Tibial nerve (tissue), 4 donors: ENCODE measurements around the gene HOXA9. TPM values are rescaled to one million over a fixed set of nuclear protein-coding genes. Genes with fewer than 3 reads are reported as not detected.

ENCODE experiments used
- DNase-seq, 2 donors: peaks; one replicate each; pipeline ENCODE4 v3.0.0-alpha.2; 2019; ENCODE audit warnings: low spot score in 2 of 2
- H3K27ac ChIP-seq, 4 donors: fragments of 200-600 bp; sonication (generic) in 3 of 4; one replicate each; pipeline ENCODE4 v1.5.1; 2017 to 2019; ENCODE audit warnings: mild to moderate bottlenecking in 1 of 4
- H3K27me3 ChIP-seq, 2 donors: fragments of 200-600 bp; sonication (generic) in 1 of 2; one replicate each; pipeline versions ENCODE4 v1.5.1 to v1.6.0; 2017 to 2019
- H3K36me3 ChIP-seq, 3 donors: fragments of 200-600 bp; sonication (generic); one replicate each; pipeline ENCODE4 v1.5.1; 2018 to 2019
- H3K4me1 ChIP-seq, 4 donors: fragments of 200-600 bp; sonication (generic) in 3 of 4; one replicate each; pipeline ENCODE4 v1.5.1; 2017 to 2019
- H3K4me3 ChIP-seq, 4 donors: fragments of 200-600 bp; sonication (generic) in 3 of 4; one replicate each; pipeline ENCODE4 v1.5.1; 2017 to 2019; ENCODE audit warnings: mild to moderate bottlenecking in 1 of 4, moderate library complexity in 1 of 4
- H3K9me3 ChIP-seq, 4 donors: fragments of 200-600 bp; sonication (generic) in 3 of 4; one replicate each; pipeline ENCODE4 v1.5.1; 2017 to 2019
- CTCF ChIP-seq, 5 experiments: fragments of 200-600 bp in 3 of 5; fragments of 450-650 bp in 2 of 5; sonication (generic) in 3 of 5; IDR thresholded peaks; one replicate each; pipeline ENCODE4 v1.5.1; 2016 to 2019; ENCODE audit warnings: antibody characterized with exemption in 5 of 5, mild to moderate bottlenecking in 3 of 5, moderate library complexity in 2 of 5
- EP300 ChIP-seq, 2 donors: sonication (generic); formaldehyde crosslinking; IDR thresholded peaks; one replicate each; pipeline ENCODE4 v1.6.1; 2017; ENCODE audit warnings: antibody characterized with exemption in 2 of 2, mild to moderate bottlenecking in 1 of 2
- POLR2A ChIP-seq, 2 donors: fragments of 450-650 bp; IDR thresholded peaks; one replicate each; pipeline ENCODE4 v1.6.1; 2017; ENCODE audit warnings: antibody characterized with exemption in 2 of 2, mild to moderate bottlenecking in 2 of 2, moderate library complexity in 2 of 2
- WGBS, 2 donors: methylation state at CpG; one replicate each; pipeline ENCODE4 v1.1.5; 2018; 5-methylcytosine and 5-hydroxymethylcytosine counted together
- total RNA-seq, 4 donors: library from RNA; depleted of rRNA; stranded (reverse); fragments of >200 nt; gene quantifications; one replicate each; pipeline ENCODE4 v1.1.0, GENCODE V29; 2016

Gene HOXA9
- total RNA-seq, 4 donors from 2014 or later, result 10.5 to 13.8 (median 12.7) TPM

DNA sequence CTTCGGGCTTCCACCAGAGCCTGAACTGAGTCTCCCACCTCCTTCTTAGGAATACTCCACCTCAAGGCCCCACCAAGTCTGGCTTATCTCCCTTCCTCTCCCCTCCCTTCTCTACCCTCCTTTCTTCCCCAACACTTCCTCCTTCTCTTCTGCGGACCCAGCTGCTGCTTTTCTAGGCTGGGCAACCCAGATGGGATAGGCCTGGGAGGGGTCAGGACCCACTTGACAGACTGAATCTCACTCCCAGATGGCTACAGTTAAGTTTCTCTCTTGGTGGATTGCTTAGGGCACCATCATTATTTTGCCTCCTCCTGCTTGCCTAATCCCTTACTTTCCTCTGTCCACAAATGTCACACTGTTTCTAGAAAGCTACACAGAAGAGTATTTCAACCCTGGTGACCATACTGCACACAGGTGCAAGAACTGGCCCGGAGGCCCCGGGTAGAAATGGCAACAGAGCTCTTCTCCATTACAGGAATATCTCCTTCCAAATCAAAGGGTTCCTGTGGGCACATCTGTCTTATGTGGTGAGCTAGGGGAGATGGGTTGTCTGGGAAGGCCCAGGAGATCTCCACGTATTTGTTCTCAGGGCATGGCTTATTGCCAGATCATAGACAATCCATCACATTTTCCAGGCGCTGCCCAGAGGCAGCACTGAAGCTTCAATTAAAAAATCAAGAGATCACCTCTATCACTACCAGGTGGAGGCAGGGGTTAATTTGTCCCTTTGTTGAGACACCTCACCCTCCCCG, 24.8 kb upstream of the HOXA9 start:
- Histone ChIP-seq H3K36me3 (no peaks in the 10 kb centered on the region), H3K27me3 (peaks cover 0 to 97% of the 10 kb centered on the region in 2 donors), H3K27ac (peak overlapping the region in 1 of 4 donors; percentile 87), H3K4me1 (peaks cover 0 to 53% (median 32%) of the 10 kb centered on the region in 4 donors), H3K9me3 (no peaks in the 10 kb centered on the region), H3K4me3 (no peak overlapping the region)
- DNase-seq, result no peak
- no peak for TF ChIP-seq POLR2A (IDR thresholded peaks at IDR 0.05)
- no peak for TF ChIP-seq CTCF (IDR thresholded peaks at IDR 0.05)
- TF ChIP-seq EP300 (IDR thresholded peaks at IDR 0.05), result no peak
- 56 to 73% methylated on average over 7 of the region's 7 CpGs for WGBS, 2 donors

- Histone ChIP-seq H3K4me3 (peak overlapping the region in 1 of 4 donors; percentile 24), H3K27me3 (peaks cover 0 to 96% of the 10 kb centered on the region in 2 donors), H3K4me1 (peaks cover 0 to 60% (median 37%) of the 10 kb centered on the region in 4 donors), H3K27ac (peak overlapping the region in 2 of 4 donors; percentile 54 to 87), H3K9me3 (no peaks in the 10 kb centered on the region), H3K36me3 (no peaks in the 10 kb centered on the region)
- TF ChIP-seq POLR2A (IDR thresholded peaks at IDR 0.05) (no peak), CTCF (IDR thresholded peaks at IDR 0.05) (no peak), EP300 (IDR thresholded peaks at IDR 0.05) (no peak)
- WGBS, 2 donors, result 23 to 63% methylated on average over 2 to 9 of the region's 22 CpGs
- peak in 1 of 2 donors; percentile 19 for DNase-seq
Measured at GRCh38 chr7:27189295-27189996, 24.1 kb upstream of the HOXA9 start.

GRCh38 chr7:27188386-27189294, 23.3 kb upstream of the HOXA9 start:
- Histone ChIP-seq H3K4me1 (peaks cover 0 to 65% (median 44%) of the 10 kb centered on the region in 4 donors), H3K36me3 (no peaks in the 10 kb centered on the region), H3K4me3 (peak overlapping the region; percentile 4 to 27 (median 20)), H3K9me3 (no peaks in the 10 kb centered on the region), H3K27me3 (peaks cover 0 to 95% of the 10 kb centered on the region in 2 donors), H3K27ac (peak overlapping the region in 2 of 4 donors; percentile 54 to 87)
- TF ChIP-seq EP300 (IDR thresholded peaks at IDR 0.05) (no peak), POLR2A (IDR thresholded peaks at IDR 0.05) (no peak), CTCF (IDR thresholded peaks at IDR 0.05) (no peak)
- DNase-seq, result peak in 1 of 2 donors; percentile 31
- 10 to 18% methylated on average over 43 to 46 of the region's 49 CpGs for WGBS, 2 donors

- Histone ChIP-seq H3K36me3 (no peaks in the 10 kb centered on the region), H3K27me3 (peaks cover 0 to 95% of the 10 kb centered on the region in 2 donors), H3K4me1 (peaks cover 0 to 65% (median 45%) of the 10 kb centered on the region in 4 donors), H3K9me3 (no peaks in the 10 kb centered on the region), H3K27ac (peak overlapping the region in 2 of 4 donors; percentile 54 to 87), H3K4me3 (peak overlapping the region in 3 of 4 donors; percentile 15 to 27 (median 24))
- 12 to 32% methylated on average over 38 to 46 of the region's 46 CpGs for WGBS, 2 donors
- TF ChIP-seq EP300 (IDR thresholded peaks at IDR 0.05) (no peak), CTCF (IDR thresholded peaks at IDR 0.05) (no peak), POLR2A (IDR thresholded peaks at IDR 0.05) (no peak)
- peak in 1 of 2 donors; percentile 13 for DNase-seq
Measured at GRCh38 chr7:27187475-27188385, 22.4 kb upstream of the HOXA9 start.
